ENCODE results near the gene APOL3. TPM values are rescaled to one million over a fixed set of nuclear protein-coding genes. Genes with fewer than 3 reads are reported as not detected.
"Not testable (repeated sequence)": the region's sequence is repeated elsewhere in the genome, so short reads cannot be mapped to it uniquely, and the experiment has no call there.

The APOL3 gene
- total RNA-seq, 2 experiments from 2014 or later: 139 to 150 TPM

GRCh38 chr22:36120621-36121351 lies 39.8 kb downstream of the APOL3 start:
- H3K27me3 Mint-ChIP-seq; CTCF ChIA-PET; H3K36me3 Mint-ChIP-seq (ENCODE audit: low read depth); H3K9me3 Mint-ChIP-seq; DNase-seq; POLR2A ChIA-PET; H3K4me3 Mint-ChIP-seq; H3K27ac Mint-ChIP-seq: not testable (repeated sequence)
- H3K4me1 Mint-ChIP-seq: peaks cover 15% of the 10 kb centered on the region

GRCh38 chr22:36117053-36117554 lies 43.5 kb downstream of the APOL3 start:
- no peaks in the 10 kb centered on the region for H3K36me3 Mint-ChIP-seq (ENCODE audit: low read depth)
- POLR2A ChIA-PET: no interaction called here
- CTCF ChIA-PET: interaction anchor here (1.6 kb wide), 1 partner anchor 52 kb away, joined by 3 read pairs; no protein-coding TSS in a partner anchor
- DNase-seq: no peak
- H3K27me3 Mint-ChIP-seq: peaks cover 1% of the 10 kb centered on the region
- no peaks in the 10 kb centered on the region for H3K4me1 Mint-ChIP-seq
- H3K4me3 Mint-ChIP-seq: no peak overlapping the region
- no peak overlapping the region for H3K27ac Mint-ChIP-seq
- no peaks in the 10 kb centered on the region for H3K9me3 Mint-ChIP-seq

- Mint-ChIP-seq H3K36me3 (ENCODE audit: low read depth) (no peaks in the 10 kb centered on the region), H3K4me3 (no peak overlapping the region), H3K27ac (no peak overlapping the region), H3K4me1 (no peaks in the 10 kb centered on the region), H3K27me3 (peaks cover 1% of the 10 kb centered on the region), H3K9me3 (no peaks in the 10 kb centered on the region)
- ChIA-PET CTCF (interaction anchor here (0.6 kb wide), 1 partner anchor 62 kb away, joined by 3 read pairs; no protein-coding TSS in a partner anchor), POLR2A (no interaction called here)
- no peak for DNase-seq
Observed at GRCh38 chr22:36116127-36116526, 44.4 kb downstream of the APOL3 start.

GRCh38 chr22:36113121-36113520 lies 47.4 kb downstream of the APOL3 start:
- Mint-ChIP-seq H3K9me3 (no peaks in the 10 kb centered on the region), H3K27ac (no peak overlapping the region), H3K27me3 (no peaks in the 10 kb centered on the region), H3K4me1 (no peaks in the 10 kb centered on the region), H3K36me3 (ENCODE audit: low read depth) (no peaks in the 10 kb centered on the region), H3K4me3 (no peak overlapping the region)
- CTCF ChIA-PET: interaction anchor here (2.0 kb wide), 1 partner anchor 11 kb away, joined by 6 read pairs; no protein-coding TSS in a partner anchor
- no peak for DNase-seq
- POLR2A ChIA-PET: no interaction called here

- Mint-ChIP-seq H3K36me3 (ENCODE audit: low read depth) (no peaks in the 10 kb centered on the region), H3K4me1 (no peaks in the 10 kb centered on the region), H3K27ac (no peak overlapping the region), H3K27me3 (peaks cover 2% of the 10 kb centered on the region), H3K4me3 (no peak overlapping the region), H3K9me3 (no peaks in the 10 kb centered on the region)
- POLR2A ChIA-PET: interaction anchor here (0.6 kb wide), 1 partner anchor 140 kb away, joined by 9 read pairs; no protein-coding TSS in a partner anchor
- no peak for DNase-seq
- CTCF ChIA-PET: interaction anchor here (1.9 to 2.0 kb wide), 2 partner anchors 13 to 45 kb away, joined by 5 to 6 read pairs; no protein-coding TSS in a partner anchor
Observed at GRCh38 chr22:36111316-36111715, 49.2 kb downstream of the APOL3 start.

- DNase-seq: no peak
- Mint-ChIP-seq H3K27ac (no peak overlapping the region), H3K4me1 (no peaks in the 10 kb centered on the region), H3K4me3 (no peak overlapping the region), H3K27me3 (peaks cover 9% of the 10 kb centered on the region), H3K9me3 (no peaks in the 10 kb centered on the region), H3K36me3 (ENCODE audit: low read depth) (no peaks in the 10 kb centered on the region)
- CTCF ChIA-PET: interaction anchor here (0.6 kb wide), 1 partner anchor 393 kb away, joined by 5 read pairs; the partner anchor contains the start of gene APOL5
- POLR2A ChIA-PET: no interaction called here
Observed at GRCh38 chr22:36110306-36110881, 50.2 kb downstream of the APOL3 start.

GRCh38 chr22:36107436-36107835 lies 53.1 kb downstream of the APOL3 start:
- CTCF ChIA-PET: no interaction called here
- Mint-ChIP-seq H3K27ac (no peak overlapping the region), H3K4me1 (no peaks in the 10 kb centered on the region), H3K27me3 (peaks cover 14% of the 10 kb centered on the region), H3K4me3 (no peak overlapping the region), H3K36me3 (ENCODE audit: low read depth) (no peaks in the 10 kb centered on the region), H3K9me3 (no peaks in the 10 kb centered on the region)
- POLR2A ChIA-PET: no interaction called here
- no peak for DNase-seq

GRCh38 chr22:36106910-36107309 lies 53.6 kb downstream of the APOL3 start:
- ChIA-PET CTCF (no interaction called here), POLR2A (no interaction called here)
- Mint-ChIP-seq H3K36me3 (ENCODE audit: low read depth) (no peaks in the 10 kb centered on the region), H3K27ac (no peak overlapping the region), H3K9me3 (no peaks in the 10 kb centered on the region), H3K4me3 (no peak overlapping the region), H3K4me1 (no peaks in the 10 kb centered on the region), H3K27me3 (peaks cover 14% of the 10 kb centered on the region)
- no peak for DNase-seq

GRCh38 chr22:36104988-36105387 lies 55.6 kb downstream of the APOL3 start:
- ChIA-PET POLR2A (no interaction called here), CTCF (no interaction called here)
- Mint-ChIP-seq H3K9me3 (no peaks in the 10 kb centered on the region), H3K4me3 (no peak overlapping the region), H3K27ac (no peak overlapping the region), H3K4me1 (no peaks in the 10 kb centered on the region), H3K27me3 (peaks cover 14% of the 10 kb centered on the region), H3K36me3 (ENCODE audit: low read depth) (no peaks in the 10 kb centered on the region)
- DNase-seq: no peak

- no peak overlapping the region for H3K4me3 Mint-ChIP-seq
- H3K27me3 Mint-ChIP-seq: peaks cover 14% of the 10 kb centered on the region
- no peaks in the 10 kb centered on the region for H3K4me1 Mint-ChIP-seq
- H3K9me3 Mint-ChIP-seq: no peaks in the 10 kb centered on the region
- CTCF ChIA-PET: no interaction called here
- no peak overlapping the region for H3K27ac Mint-ChIP-seq
- POLR2A ChIA-PET: no interaction called here
- no peaks in the 10 kb centered on the region for H3K36me3 Mint-ChIP-seq (ENCODE audit: low read depth)
- no peak for DNase-seq
Observed at GRCh38 chr22:36104435-36104834, 56.1 kb downstream of the APOL3 start.

- no peak overlapping the region for H3K27ac Mint-ChIP-seq
- no peak for DNase-seq
- peaks cover 14% of the 10 kb centered on the region for H3K27me3 Mint-ChIP-seq
- ChIA-PET CTCF (no interaction called here), POLR2A (no interaction called here)
- no peak overlapping the region for H3K4me3 Mint-ChIP-seq
- H3K9me3 Mint-ChIP-seq: no peaks in the 10 kb centered on the region
- no peaks in the 10 kb centered on the region for H3K4me1 Mint-ChIP-seq
- no peaks in the 10 kb centered on the region for H3K36me3 Mint-ChIP-seq (ENCODE audit: low read depth)
Observed at GRCh38 chr22:36103891-36104290, 56.7 kb downstream of the APOL3 start.

- H3K9me3 Mint-ChIP-seq: no peaks in the 10 kb centered on the region
- POLR2A ChIA-PET: no interaction called here
- CTCF ChIA-PET: interaction anchor here (1.6 kb wide), 1 partner anchor 37 kb away, joined by 6 read pairs; no protein-coding TSS in a partner anchor
- peaks cover 17% of the 10 kb centered on the region for H3K27me3 Mint-ChIP-seq
- DNase-seq: no peak
- H3K36me3 Mint-ChIP-seq (ENCODE audit: low read depth): no peaks in the 10 kb centered on the region
- H3K4me1 Mint-ChIP-seq: no peaks in the 10 kb centered on the region
- H3K27ac Mint-ChIP-seq: no peak overlapping the region
- no peak overlapping the region for H3K4me3 Mint-ChIP-seq
Observed at GRCh38 chr22:36102995-36103394, 57.6 kb downstream of the APOL3 start.

GRCh38 chr22:36101756-36102155 lies 58.8 kb downstream of the APOL3 start:
- ChIA-PET POLR2A (no interaction called here), CTCF (interaction anchor here (1.6 kb wide), 1 partner anchor 36 kb away, joined by 6 read pairs; no protein-coding TSS in a partner anchor)
- Mint-ChIP-seq H3K4me1 (no peaks in the 10 kb centered on the region), H3K27me3 (peaks cover 19% of the 10 kb centered on the region), H3K9me3 (no peaks in the 10 kb centered on the region), H3K36me3 (ENCODE audit: low read depth) (no peaks in the 10 kb centered on the region), H3K27ac (no peak overlapping the region), H3K4me3 (no peak overlapping the region)
- DNase-seq: no peak

Data from activated CD4-positive, alpha-beta T cell treated with anti-CD3 and anti-CD28 coated beads, Interleukin-2, amount 10 ng/mL, durations not matched to agents 7 days and 5 days (primary cell).